Mononuclear cell (primary cell): ENCODE data around the gene BIRC3. TPM values are rescaled to one million over a fixed set of nuclear protein-coding genes. Genes with fewer than 3 reads are reported as not detected.
"Not testable (repeated sequence)": the region's sequence is repeated elsewhere in the genome, so short reads cannot be mapped to it uniquely, and the experiment has no call there.

Experiments used
- H3K27me3 ChIP-seq: 2 replicates; pipeline ENCODE4 v1.6.0; 2011; ENCODE audit warnings: low read length, control low read depth; ENCODE audit not compliant: insufficient read depth
- H3K4me1 ChIP-seq: 2 replicates; pipeline ENCODE4 v1.5.1; 2011; ENCODE audit warnings: mild to moderate bottlenecking, low read length, control low read depth; ENCODE audit not compliant: insufficient read depth
- H3K4me3 ChIP-seq: 2 replicates; pipeline ENCODE4 v1.5.1; 2011; ENCODE audit warnings: mild to moderate bottlenecking, low read length, moderate library complexity
- H3K9me3 ChIP-seq: 2 replicates; pipeline ENCODE4 v1.5.1; 2011; ENCODE audit warnings: low read depth, mild to moderate bottlenecking, control low read depth, low read length
- total RNA-seq: library from RNA; depleted of rRNA; stranded (reverse); fragments of >200 nt; gene quantifications from one replicate; pipeline ENCODE4 v1.2.3, GENCODE V29; 2012

The BIRC3 gene
- total RNA-seq, 1 donor = 228 TPM

GRCh38 chr11:102361086-102362031, 44.1 kb downstream of the BIRC3 start:
- Histone ChIP-seq H3K9me3 (no peaks in the 10 kb centered on the region), H3K4me3 (no peak overlapping the region), H3K4me1 (peaks cover 13% of the 10 kb centered on the region), H3K27me3 (no peaks in the 10 kb centered on the region)

GRCh38 chr11:102364991-102365390, 47.7 kb downstream of the BIRC3 start:
- Histone ChIP-seq H3K27me3 (no peaks in the 10 kb centered on the region), H3K4me1 (peaks cover 13% of the 10 kb centered on the region), H3K4me3 (no peak overlapping the region), H3K9me3 (no peaks in the 10 kb centered on the region)

DNA sequence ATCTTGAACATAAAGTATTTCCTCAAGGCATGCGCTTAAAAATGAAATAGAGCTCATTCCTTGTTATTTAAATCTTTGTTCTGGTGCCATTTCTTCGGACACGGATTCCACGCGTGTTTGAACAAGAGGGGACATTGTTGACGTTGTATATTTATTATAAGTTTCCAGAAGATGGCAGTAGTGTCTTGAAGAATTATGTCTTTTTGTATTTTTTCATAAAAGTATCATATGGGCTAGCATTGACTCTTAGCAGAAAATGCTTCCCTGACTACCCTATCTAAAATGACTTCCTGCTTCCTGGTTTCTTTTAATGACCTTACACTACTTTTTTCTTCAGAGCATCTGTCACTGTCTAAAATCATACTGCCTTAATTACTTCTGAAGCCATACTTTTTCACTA, 50.1 kb downstream of the BIRC3 start:
- Histone ChIP-seq H3K4me1 (no peaks in the 10 kb centered on the region), H3K27me3 (no peaks in the 10 kb centered on the region), H3K9me3 (no peaks in the 10 kb centered on the region), H3K4me3 (no peak overlapping the region)

DNA sequence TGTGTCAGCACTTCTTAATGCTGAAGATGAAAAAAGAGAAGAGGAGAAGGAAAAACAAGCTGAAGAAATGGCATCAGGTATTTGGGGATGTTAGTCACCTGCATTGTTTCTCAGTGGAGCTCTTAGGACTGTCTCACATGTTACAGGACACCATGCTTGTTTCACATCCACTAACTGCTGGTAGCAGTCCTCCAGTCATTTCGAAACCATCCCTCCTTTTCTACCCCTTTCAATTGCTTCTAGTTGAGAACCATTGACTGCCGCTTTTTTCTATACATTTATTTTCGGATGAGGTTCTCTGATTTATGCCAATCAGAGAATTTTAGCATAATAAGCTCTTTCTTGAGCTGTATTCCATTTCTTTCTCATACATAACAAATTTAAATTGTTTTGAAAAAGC, 51.2 kb downstream of the BIRC3 start:
- H3K9me3 ChIP-seq = no peaks in the 10 kb centered on the region
- no peaks in the 10 kb centered on the region for H3K4me1 ChIP-seq
- no peaks in the 10 kb centered on the region for H3K27me3 ChIP-seq
- H3K4me3 ChIP-seq = no peak overlapping the region

DNA sequence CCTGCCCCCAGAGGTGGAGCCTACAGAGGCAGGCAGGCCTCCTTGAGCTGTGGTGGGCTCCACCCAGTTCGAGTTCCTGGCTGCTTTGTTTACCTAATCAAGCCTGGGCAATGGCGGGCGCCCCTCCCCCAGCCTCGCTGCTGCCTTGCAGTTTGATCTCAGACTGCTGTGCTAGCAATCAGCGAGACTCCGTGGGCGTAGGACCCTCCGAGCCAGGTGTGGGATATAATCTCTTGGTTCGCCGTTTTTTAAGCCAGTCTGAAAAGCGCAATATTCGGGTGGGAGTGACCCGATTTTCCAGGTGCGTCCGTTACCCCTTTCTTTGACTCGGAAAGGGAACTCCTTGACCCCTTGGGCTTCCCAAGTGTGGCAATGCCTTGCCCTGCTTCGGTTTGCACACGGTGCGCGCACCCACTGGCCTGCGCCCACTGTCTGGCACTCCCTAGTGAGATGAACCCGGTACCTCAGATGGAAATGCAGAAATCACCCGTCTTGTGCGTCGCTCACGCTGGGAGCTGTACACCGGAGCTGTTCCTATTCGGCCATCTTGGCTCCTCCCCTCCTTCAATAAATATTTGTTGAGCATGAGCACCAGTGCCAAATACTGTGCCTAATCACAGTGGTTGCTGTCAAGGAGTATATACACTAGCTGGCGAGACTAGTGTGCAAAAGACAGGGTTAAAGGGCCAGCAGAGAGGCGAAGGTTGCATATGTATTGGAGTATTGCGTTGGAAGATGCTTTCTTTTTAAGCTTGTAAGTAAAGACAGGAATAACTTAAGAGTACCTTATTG, 57.5 kb downstream of the BIRC3 start:
- H3K4me3 ChIP-seq, H3K9me3 ChIP-seq, H3K27me3 ChIP-seq, H3K4me1 ChIP-seq: not testable (repeated sequence)

GRCh38 chr11:102375720-102376399, 58.6 kb downstream of the BIRC3 start:
- no peak overlapping the region for H3K4me3 ChIP-seq
- H3K4me1 ChIP-seq = peaks cover 5% of the 10 kb centered on the region
- no peaks in the 10 kb centered on the region for H3K27me3 ChIP-seq
- H3K9me3 ChIP-seq = no peaks in the 10 kb centered on the region

- H3K9me3 ChIP-seq = no peaks in the 10 kb centered on the region
- peaks cover 5% of the 10 kb centered on the region for H3K4me1 ChIP-seq
- H3K4me3 ChIP-seq = no peak overlapping the region
- no peaks in the 10 kb centered on the region for H3K27me3 ChIP-seq
These were observed 60.6 kb downstream of the BIRC3 start for GRCh38 chr11:102377891-102378290.

DNA sequence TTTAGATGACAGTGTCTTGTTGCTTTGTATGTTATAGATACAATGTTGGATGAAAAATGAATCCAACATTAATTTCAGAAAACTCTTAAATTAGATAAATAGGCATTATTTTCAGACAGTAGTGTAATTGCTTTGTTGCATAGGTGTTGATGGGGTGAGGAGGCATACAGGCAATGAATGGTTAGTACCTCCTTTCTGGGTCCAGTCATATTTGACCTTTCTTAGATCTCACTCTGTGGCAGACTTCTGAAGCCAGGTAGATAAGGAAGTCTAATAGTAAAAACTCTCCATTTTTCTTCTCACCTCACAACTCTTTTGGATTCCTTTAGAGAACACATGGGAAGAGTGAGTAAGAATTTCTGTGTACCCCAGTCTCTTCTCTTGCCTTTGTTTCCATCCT, 61.5 kb downstream of the BIRC3 start:
- peaks cover 5% of the 10 kb centered on the region for H3K4me1 ChIP-seq
- no peaks in the 10 kb centered on the region for H3K9me3 ChIP-seq
- H3K4me3 ChIP-seq = no peak overlapping the region
- H3K27me3 ChIP-seq = no peaks in the 10 kb centered on the region

DNA sequence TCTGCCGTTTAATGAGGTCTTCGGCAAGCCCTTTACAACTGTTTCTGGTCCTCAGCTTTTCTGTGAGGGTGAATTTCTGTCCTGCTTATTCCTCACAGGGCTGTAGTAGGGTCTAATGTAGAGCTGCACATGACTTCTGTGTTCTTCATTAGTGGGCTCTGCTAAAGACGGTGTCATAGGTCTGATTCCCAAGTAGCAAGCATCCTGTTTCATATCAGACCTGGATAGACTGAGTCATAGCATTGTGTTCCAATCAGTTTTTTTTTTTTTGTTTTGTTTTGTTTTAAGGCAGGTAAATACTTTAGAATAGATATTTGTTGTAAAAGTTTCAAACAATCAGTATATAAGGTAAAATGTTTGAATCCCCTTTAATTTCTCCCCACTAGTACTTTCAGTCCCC, 65.1 kb downstream of the BIRC3 start:
- H3K9me3 ChIP-seq = no peaks in the 10 kb centered on the region
- H3K27me3 ChIP-seq = no peaks in the 10 kb centered on the region
- no peak overlapping the region for H3K4me3 ChIP-seq
- no peaks in the 10 kb centered on the region for H3K4me1 ChIP-seq

DNA sequence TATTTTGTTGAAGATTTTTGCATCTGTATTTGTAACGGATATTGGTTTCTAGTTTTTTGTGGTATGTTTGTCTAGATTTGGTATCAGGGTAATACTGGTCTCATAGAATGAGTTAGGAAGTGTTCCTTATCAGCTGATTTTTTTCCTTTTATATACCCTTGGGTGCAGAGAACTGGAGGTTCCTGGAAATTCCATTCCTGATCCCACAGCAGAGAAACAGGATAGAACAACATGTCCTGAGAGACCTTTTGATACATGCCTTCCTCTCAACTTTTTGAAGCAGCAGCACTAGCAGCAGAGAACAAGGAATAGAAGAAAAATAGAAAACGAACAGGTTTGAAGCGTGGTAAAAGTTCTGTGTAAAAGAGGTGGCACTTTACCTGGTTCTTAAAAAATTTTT, 66.6 kb downstream of the BIRC3 start:
- Histone ChIP-seq H3K27me3 (no peaks in the 10 kb centered on the region), H3K9me3 (no peaks in the 10 kb centered on the region), H3K4me3 (no peak overlapping the region), H3K4me1 (no peaks in the 10 kb centered on the region)

GRCh38 chr11:102384419-102385079, 67.3 kb downstream of the BIRC3 start:
- Histone ChIP-seq H3K9me3 (no peaks in the 10 kb centered on the region), H3K27me3 (no peaks in the 10 kb centered on the region), H3K4me1 (no peaks in the 10 kb centered on the region), H3K4me3 (no peak overlapping the region)

DNA sequence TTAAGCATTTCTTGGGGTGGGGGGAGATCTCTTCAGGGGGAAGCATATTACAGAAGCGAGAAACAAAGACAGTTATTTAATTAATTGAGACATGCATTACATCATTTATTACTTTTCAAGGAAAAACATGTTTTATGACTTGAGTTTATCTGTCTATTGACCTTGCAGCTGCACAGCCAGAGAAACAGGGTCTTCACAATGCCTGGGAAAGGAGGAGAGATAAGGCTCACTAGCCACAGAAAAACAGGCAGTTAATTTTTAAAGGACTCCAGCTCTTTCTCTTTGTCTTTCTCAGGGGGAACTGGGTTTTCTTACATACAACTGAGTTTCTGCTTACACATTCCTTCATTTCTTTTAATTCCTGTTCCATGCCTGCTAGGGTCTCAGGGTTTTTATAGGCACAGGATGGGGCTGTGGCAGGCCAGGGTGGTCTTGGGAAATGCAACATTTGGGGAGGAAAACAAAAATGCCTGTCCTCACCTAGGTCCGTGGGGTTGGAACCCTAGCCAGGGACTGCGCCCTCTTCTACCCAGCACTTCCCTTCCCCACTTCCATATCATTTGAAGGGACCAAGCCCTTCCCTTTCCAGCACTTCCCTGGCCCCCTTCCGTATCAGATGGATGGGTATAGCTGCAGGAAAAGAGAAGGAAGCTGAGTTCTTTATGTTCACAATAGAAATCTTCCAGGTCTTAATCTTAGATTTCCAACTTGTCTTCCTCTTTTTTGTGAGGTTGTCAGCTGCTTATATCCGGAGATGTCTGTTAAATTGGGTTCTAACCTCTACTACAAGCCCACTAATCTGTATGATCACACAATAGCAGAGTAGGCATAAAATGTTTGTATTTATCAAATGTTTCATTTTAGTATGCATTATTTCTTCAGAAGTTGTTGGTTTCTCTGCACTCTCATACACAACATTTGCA, 68.1 kb downstream of the BIRC3 start:
- Histone ChIP-seq H3K4me1 (no peaks in the 10 kb centered on the region), H3K9me3 (no peaks in the 10 kb centered on the region), H3K4me3 (no peak overlapping the region), H3K27me3 (no peaks in the 10 kb centered on the region)

DNA sequence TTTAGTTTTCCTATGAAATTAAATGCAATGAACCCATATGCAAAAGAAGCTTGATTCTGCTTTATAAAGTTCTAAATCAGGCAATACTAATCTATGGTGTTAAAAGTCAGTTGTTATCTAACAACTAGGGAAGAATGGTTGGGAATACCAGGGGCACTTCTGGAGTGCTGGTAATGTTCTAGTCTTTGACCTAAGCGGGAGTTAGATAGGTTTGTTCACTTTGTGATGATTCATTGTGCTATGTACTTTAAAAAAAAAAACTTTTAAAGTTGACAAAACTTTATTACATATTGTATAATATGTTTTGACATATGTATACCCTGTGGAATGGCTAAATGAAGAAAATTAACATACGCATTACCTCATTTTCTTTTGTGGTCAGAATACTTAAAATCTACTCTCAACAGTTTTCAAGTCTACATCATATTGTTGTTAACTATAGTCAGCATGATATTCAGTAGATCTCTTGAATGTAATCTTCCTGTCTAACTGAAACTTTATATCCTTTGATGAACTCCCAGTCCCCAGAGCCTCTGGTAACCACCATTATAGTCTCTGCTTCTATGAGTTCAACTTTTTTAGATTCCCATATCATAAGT, 69.0 kb downstream of the BIRC3 start:
- Histone ChIP-seq H3K4me3 (no peak overlapping the region), H3K27me3 (no peaks in the 10 kb centered on the region), H3K9me3 (no peaks in the 10 kb centered on the region), H3K4me1 (no peaks in the 10 kb centered on the region)
